GM10847 (cell line): ENCODE results near the gene TOMM40L.

Experiments used
- POLR2A ChIP-seq: IDR thresholded peaks from 2 replicates; pipeline ENCODE4 v1.6.1; 2011; ENCODE audit not compliant: insufficient read length; ENCODE audit errors: extremely low read depth

Gene TOMM40L

DNA sequence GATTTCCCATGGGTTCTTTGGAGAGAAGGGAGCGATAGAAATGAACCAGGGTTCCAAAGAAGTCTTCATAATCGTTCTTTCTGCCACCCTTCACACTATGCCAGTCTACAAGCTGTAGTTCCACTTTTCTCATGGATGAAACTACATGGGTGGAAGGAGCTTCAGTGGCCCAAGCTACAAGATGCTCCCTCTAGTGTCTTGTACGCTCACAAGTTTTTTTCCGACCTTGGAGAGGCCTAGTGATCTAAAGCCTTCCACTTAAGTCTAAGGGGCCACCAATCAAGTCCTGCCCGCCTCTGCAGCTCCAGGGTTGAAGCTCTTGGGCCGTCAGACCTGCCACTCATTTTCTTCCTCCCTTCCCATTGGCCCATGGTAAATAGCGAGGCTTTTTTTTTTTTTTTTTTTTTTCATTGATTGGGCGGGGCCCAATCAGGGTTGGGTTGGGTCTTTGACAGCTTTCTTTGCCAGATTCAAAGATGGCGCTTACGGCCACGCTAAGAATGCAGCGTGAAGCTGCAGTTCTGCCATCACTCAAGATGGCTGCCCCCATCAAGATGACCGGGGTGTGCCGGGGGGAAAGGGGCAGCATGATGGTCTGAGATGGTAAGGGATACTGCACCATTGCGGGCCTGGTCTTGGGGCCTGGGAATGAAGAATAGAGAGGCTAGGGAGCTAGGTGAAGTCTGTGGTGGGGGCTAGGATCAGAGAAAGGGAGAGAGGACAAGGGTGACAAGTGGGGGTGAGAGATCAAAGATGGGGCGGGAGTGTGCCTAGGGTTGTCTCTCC, at the start of gene TOMM40L:
Gene TOMM40L (plus strand): TSS at position 527 of the 786 bp plus-strand sequence. CDS start 430 bp downstream, outside the sequence.
- peak; percentile 44 for TF ChIP-seq POLR2A

DNA sequence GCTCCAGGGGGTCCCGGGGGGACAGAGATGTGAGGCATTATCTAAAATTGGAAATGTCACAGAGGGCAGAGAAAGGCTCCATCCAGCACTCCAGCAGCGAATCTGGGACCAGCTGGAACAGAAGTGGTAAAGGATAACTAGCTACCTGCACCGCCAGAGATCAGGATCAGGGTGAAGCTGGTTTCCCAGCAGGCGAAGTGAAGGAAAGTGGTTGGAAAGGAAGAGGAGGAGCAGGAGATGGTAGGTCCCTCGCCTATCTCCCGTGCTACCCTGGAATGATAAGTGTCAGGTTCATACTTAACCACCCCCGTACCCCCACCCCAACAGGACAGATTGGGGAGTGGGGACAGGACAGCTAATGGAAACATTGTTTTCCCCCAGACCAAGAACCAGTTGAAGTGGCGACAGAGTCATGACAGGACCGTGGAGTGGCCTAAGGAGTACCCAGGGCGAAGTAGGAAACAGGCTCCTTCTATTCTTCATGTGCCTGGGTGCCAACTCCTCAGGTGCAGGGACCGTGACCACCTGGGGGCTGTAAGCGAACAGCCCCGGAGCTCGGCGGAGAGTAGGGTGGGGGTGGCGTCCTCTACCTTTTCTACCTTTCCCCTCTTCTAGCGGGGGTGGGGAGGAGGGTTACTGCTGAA, 49.3 kb upstream of the TOMM40L start:
- TF ChIP-seq POLR2A, result no peak

DNA sequence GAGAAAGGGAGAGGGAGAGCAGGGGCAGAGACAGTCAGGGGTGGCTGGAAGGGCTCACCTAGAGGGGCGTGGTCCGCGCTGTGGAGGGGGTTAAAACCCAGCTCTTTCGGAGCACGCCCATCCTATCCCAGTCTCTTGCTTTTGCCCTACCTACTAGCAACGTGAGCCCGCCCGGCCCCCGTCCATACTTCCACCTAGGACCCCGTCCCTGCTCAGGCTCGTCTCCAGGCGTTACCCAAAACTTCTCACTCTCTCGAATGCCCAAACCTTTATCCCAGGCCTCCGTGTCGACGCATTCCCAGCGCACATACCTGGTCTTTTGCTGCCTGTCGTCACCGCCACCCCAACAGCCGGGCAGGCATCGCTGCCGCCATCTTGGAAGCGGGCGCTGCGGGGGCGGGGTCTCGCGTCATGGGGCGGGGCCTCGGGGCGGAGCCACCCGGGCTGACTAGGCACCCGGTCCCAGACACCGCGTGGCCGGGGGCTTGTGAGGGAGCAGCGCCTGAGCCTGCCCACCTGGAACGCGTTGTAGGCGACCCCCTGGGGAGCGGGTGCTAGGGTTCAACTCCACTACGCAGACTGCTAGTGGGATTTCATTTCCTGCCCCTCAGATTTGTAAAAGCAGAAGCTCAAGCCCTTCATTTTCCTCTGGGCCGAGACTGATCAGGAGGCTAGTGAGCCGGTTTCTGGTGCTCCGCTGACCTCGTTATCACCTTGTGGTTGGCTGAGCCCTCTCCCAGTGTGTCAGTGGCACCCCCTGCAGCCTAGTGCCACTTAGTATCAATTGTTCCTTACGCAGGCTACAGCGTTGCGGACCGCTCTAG, 48.5 kb upstream of the TOMM40L start, which contains the start of gene B4GALT3:
Gene B4GALT3 (minus strand): TSS at position 396 of the 824 bp plus-strand sequence. CDS start 1,447 bp downstream, outside the sequence.
- peak; percentile 86 for TF ChIP-seq POLR2A

DNA sequence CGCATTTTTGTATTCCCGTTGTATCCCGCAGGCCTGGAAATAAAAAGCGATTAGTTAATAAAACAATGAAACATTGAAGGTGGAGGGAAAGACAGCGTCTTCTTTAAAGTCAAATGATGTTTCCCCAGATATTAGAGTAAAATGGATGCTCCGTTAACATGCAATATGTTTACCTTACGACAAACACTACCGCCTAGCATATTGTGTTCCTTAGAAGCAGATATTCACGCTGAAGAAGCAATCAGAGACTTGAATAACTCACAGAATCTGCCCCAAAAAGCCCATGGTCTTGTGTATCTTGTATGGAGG, 48.0 kb upstream of the TOMM40L start:
- TF ChIP-seq POLR2A, result no peak

DNA sequence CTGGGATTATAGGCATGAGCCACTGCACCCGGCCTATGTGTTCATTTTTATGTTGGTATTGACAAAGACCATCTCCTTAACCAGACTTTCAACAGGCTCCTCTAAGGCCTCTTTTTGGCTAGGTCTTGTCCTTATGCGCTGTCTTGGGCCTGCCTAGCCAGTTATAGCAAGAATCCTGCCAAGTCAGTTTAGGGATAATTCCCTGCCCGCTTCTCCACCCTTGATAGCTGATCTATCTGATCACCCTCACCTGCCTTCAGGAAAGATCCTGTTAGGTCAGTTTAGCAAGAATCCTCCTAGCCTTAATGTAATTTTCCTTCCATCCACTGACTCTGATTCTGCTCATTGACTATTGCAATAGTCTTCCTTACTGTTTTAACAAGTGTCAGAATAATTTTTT, 46.2 kb upstream of the TOMM40L start:
- no peak for TF ChIP-seq POLR2A

DNA sequence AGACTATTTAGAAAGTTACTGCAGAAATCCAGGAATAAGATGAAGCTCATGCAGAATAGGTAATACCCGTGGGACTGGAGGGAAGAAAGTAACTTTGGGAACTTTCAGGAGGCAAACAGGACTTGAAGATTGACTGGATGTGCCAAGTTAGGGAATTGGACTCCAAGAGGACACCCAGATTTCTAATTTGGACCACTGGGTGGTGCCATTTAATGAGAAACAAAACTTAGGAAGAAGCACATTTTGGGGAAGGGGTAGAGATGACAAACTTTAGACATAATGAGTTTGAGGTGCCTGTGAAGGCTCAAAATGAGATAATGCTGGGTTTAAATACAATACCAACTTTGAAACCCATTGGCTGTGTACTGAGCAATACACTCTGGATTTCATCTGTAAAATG, 45.2 kb upstream of the TOMM40L start:
- no peak for TF ChIP-seq POLR2A

DNA sequence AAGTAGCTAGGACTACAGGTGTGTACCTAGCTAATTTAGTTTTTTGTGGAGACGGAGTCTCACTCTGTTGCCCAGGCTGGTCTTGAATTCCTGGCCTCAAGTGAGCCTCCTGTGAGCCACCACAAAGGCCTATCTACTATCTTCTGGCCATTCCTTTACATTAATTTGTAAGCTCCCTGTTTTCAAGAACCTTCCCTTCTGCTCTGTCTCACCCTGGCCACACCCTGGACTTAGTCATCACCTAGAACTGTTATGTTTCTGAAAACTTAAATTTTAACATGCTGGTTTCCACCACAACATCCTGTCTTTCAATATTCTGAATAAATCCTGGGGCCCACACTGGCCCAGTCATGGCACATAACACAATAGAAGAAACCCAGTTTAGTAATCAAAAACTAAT, 43.6 kb upstream of the TOMM40L start:
- TF ChIP-seq POLR2A, result no peak

DNA sequence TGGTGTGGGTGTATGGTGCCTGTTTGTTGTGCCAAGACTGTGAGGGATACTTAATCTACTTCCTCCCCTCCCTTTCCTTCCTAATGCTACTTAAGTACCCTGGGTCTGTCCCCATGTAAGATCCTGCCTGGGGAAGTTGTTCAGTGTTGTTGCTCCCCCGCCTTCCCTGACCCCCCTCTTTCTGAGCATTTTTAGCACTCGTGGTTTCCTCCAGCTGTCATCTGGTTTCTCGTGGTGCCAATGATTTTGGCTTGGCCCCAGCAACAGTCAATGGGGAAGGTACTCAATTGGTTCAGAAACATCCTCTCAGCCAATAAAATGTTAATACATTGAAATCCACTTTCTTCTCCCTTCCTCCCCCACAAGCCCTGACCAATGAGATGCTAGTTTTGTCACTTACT, 40.6 kb upstream of the TOMM40L start:
- TF ChIP-seq POLR2A, result no peak

DNA sequence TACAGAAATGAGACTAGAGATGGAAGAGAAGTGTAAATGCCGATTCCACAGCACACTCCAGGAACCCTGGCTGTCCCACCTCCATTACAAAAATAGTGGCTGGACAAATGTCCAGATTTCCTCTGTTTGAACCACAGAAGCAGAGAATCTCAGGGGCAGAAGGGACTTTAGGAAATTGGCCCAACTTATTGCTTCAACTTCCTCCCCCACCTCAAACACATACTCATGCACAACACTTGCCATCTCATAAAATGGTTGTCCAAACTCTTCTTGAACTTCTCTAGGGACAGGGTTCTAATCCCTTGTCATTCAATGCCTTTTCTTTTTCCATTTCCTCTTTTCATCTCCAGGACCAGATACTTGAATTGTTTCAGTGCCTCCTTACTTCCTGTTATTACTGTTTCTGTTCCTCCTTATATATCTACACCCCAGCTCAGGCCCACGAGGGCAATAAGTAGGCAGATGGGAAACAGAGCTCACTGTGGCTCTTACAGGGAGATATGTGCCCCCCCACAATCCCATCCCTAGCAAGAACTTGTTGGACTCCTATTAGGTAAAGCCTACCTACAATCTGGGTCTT, 40.0 kb upstream of the TOMM40L start:
- TF ChIP-seq POLR2A, result no peak

DNA sequence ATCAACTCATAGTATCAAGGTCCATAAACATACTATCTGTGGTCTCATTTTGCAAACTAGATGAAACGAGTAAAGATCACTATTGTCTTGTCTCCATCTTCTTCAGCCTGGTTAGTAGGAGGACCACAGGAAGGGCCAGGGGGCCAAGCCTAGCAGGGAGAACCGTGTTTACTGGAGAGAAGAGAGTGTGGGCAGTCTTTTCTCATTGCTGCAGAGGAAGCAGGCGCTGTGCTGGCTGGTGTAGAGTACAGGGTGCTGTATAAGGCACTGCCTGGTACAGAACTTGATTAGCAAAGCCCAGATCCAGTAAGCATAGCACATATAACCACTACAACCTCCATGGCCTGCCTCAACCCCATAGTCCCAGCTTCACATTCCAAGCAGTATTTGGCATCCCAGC, 38.5 kb upstream of the TOMM40L start:
- no peak for TF ChIP-seq POLR2A

DNA sequence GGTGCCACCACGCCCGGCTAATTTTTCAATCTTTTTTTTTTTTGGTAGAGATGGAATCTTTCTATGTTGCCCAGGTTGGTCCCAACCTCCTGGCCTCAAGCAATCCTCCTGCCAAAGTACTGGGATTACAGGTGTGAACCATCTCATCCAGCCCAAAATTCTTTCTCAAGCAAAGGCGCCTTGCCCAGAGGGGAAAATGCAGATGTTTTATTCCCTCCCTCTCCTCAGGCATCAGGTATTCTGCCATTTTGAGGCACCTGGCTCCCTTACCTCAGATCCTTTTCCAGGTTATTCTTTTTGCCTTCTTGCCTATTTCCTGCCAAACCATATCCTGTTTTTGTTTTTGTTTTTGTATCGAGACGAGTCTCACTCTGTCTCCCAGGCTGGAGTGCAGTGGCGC, 37.5 kb upstream of the TOMM40L start:
- no peak for TF ChIP-seq POLR2A

DNA sequence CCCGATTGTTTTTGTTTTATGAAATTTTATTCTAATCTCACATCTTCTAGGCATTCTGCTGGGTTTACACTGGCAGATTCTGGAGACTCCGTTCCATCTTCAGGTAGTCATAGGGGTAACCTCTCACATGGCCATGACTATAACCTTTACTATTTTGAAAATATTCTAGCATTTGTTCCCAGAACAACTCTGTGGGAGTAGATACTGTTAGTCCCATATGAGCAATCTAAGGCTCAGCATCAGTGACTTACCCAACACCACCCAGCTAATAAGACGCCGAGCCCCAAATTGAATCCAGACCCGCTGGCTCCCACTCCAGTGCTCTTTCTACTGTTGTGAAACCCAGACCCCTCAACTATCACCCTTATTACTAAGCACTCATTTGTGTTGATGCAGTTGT, 36.8 kb upstream of the TOMM40L start:
- TF ChIP-seq POLR2A, result no peak

DNA sequence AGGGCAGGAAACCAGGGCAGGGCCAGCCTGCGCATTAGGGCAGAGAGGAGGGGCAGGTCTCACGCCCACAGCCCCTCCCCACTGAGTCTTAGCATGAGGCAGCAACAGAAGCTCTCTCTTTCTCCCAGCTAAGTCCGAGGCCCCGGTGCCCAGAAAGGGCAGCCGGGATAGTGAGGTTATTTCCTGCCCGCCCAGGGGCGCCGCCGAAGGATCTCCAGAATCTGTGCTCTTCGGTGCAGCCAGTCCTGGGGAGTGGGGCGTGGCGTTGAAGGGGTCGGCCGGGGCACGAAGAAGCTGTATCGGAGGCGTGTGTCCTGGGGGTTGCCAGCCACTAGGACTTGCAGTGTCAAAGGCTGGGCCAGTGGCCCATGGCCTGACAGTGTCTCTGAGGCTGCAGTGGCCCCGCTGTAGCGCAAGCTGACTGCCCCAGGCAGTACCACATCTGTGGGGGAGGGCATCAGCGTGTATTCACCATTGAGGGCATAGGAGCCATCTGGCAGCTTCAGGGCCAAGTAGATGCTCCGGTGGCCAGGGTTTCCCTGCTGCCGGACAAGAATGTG, 34.8 kb upstream of the TOMM40L start:
- TF ChIP-seq POLR2A, result no peak

DNA sequence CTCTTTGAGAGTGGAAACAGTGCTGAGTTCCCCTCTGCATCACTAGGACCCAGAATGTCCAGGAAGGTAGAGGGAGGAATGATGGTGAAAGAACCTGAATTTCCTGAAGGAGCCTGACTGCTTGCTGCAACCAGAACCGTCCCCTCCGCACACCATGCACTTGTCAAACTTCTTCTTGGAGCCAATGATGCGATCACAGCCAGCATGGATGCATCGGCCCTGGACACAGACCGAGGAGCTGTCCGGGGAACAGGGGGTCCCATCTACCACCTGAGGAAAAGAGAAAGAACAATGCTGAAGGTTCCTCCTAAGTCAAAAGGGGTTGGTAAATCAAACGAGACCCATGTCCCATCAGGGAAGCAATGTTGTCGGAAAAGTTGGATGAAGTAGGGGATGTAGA, 33.9 kb upstream of the TOMM40L start:
- no peak for TF ChIP-seq POLR2A
